Measurements from ENCODE around the gene IGFALS.

Gene IGFALS

DNA sequence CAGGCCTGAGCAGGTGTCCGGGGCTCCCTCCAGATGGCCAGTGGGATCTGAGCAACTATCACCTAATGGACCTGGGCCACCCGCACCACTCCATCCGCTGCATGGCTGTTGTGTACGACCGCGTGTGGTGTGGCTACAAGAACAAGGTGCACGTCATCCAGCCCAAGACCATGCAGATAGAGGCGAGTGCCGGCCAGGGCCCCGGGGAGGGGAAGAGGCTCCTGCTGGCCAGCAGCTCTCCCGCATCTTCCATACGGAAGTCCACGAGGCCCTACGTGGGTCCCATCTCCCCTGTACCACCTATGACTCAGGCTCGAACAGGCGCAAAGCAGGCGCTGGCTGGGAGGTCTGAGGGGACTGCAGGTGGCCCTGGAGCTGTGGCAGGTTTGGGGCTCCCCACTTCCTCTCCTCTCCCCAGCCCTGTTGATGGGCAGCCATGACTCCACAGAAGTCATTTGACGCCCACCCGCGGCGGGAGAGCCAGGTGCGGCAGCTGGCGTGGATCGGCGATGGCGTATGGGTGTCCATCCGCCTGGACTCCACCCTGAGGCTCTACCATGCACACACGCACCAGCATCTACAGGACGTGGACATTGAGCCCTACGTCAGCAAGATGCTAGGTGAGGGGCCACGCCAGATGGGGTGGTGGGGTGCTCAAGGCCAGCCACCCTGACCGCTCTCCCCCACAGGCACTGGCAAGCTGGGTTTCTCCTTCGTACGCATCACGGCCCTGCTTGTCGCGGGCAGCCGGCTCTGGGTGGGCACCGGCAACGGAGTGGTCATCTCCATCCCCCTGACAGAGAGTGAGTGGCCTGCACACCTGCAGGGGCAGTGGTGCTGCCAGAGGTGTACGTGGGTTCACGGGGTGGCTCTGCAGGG, 26.1 kb downstream of the IGFALS start:
- DNase-seq (ENCODE audit: extremely low read depth, low read depth), result no peak
- TF ChIP-seq, protein P1, sequence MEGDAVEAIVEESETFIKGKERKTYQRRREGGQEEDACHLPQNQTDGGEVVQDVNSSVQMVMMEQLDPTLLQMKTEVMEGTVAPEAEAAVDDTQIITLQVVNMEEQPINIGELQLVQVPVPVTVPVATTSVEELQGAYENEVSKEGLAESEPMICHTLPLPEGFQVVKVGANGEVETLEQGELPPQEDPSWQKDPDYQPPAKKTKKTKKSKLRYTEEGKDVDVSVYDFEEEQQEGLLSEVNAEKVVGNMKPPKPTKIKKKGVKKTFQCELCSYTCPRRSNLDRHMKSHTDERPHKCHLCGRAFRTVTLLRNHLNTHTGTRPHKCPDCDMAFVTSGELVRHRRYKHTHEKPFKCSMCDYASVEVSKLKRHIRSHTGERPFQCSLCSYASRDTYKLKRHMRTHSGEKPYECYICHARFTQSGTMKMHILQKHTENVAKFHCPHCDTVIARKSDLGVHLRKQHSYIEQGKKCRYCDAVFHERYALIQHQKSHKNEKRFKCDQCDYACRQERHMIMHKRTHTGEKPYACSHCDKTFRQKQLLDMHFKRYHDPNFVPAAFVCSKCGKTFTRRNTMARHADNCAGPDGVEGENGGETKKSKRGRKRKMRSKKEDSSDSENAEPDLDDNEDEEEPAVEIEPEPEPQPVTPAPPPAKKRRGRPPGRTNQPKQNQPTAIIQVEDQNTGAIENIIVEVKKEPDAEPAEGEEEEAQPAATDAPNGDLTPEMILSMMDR (IDR thresholded peaks at IDR 0.05; ENCODE audit: low read depth, low read length), result no peak

DNA sequence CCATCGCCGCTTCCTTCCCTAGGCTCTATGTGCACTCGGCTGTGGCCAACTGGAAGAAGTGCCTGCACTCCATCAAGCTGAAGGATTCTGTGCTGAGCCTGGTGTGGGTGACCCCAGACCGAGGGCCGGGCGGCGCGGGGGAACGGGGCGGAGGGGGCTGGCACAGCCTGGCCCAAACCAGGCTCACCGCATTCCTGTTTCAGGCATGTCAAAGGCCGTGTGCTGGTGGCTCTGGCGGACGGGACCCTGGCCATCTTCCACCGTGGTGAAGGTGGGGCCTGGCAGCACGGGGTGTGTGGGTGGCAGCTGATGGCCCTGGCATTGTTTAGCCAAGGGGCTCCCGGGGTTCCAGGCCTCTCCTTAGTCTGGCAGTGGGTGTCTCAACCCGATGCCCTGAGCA, 26.8 kb downstream of the IGFALS start:
- TF ChIP-seq, protein P1 (IDR thresholded peaks at IDR 0.05; ENCODE audit: low read depth, low read length), result no peak
- no peak for DNase-seq (ENCODE audit: extremely low read depth, low read depth)

DNA sequence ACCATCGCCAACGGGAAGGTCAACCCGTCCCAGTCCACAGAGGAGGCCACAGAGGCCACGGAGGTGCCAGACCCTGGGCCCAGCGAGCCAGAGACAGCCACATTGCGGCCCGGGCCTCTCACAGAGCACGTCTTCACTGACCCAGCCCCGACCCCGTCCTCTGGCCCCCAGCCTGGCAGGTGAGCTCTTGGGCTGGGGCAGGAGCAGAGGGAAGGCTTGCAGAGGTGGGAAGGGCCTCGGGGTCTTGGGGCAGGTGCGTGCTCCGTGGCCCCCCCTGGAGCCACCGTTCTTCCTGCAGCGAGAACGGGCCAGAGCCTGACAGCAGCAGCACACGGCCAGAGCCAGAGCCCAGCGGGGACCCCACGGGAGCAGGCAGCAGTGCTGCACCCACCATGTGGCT, 27.3 kb downstream of the IGFALS start:
- TF ChIP-seq, protein P1 (IDR thresholded peaks at IDR 0.05; ENCODE audit: low read depth, low read length), result no peak

DNA sequence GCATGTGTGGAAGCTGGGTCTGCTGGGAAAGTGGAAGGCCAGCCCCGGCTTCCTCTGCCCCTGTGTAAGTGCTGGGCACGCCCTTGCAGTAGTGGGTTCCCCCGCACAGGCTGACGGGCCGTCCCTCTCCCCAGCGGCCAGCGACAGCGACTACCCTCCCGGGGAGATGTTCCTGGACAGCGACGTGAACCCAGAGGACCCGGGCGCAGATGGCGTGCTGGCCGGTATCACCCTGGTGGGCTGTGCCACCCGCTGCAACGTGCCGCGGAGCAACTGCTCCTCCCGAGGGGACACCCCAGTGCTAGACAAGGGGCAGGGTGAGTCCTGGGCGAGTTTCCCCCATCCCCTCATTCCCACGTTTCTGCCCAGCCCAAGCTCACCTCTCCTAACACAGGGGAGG, 27.7 kb downstream of the IGFALS start:
- TF ChIP-seq, protein P1 (IDR thresholded peaks at IDR 0.05; ENCODE audit: low read depth, low read length), result no peak
- DNase-seq (ENCODE audit: extremely low read depth, low read depth), result no peak

More for the DNA sequence above, 27.3 kb downstream of the IGFALS start:
- DNase-seq (ENCODE audit: extremely low read depth, low read depth), result no peak

DNA sequence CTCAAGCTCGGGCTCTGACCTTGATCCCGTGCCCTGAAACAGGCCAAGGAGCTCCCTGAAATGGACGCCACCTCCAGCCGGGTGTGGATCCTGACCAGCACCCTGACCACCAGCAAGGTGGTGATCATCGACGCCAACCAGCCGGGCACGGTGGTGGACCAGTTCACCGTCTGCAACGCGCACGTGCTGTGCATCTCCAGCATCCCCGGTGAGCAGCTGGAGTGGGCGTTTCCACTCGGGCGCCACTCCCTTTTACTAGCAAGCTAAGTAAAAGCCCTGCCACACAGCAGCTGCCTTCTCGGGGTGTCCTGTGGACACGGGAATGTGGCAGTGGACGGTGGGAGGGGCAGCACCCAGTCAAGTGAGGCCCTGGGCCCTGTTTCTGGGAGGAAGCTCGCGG, 28.5 kb downstream of the IGFALS start:
- DNase-seq (ENCODE audit: extremely low read depth, low read depth), result no peak
- TF ChIP-seq, protein P1 (IDR thresholded peaks at IDR 0.05; ENCODE audit: low read depth, low read length), result no peak

DNA sequence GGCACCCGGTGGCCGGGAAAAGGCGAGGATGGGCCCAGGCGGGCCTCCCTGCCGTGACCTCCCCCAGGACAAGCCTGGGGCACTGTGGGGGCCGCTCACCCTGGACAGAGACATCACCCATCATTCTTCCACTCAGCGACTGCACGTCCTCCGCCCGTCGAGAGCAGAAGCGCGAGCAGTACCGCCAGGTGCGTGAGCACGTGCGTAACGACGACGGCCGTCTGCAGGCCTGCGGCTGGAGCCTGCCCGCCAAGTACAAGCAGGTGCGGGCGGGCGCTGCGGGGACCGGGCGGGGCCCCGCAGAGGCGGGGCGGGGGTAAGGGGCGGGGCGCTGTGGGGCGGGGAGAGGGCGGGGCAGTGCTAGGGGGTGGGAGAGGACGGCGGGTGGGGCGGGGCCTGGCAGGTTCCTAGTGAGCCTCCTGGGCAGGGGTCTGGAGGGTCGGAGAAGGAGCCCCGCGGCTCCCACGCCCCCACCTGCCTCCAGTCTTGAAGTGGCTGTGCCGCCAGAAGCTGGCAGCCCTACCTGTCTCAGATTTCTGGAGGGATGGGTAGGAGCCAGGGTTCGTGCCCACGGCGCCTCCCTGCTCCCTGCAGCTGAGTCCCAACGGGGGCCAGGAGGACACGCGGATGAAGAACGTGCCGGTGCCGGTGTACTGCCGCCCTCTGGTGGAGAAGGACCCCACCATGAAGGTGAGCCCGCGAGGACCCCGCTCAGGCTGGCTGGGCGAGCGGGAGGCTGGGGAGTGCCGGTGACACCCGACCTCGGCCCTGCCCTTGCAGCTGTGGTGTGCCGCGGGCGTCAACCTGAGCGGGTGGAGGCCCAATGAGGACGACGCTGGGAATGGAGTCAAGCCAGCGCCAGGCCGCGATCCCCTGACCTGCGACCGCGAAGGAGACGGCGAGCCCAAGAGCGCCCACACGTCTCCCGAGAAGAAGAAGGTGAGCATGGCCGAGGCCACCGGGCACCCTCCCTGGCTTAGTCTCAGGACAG, 29.7 kb downstream of the IGFALS start:
- DNase-seq (ENCODE audit: extremely low read depth, low read depth), result no peak
- TF ChIP-seq, protein P1 (IDR thresholded peaks at IDR 0.05; ENCODE audit: low read depth, low read length), result peak; percentile 29

Measured in AG09319 (cell line).